Breast epithelium (tissue), 3 donors: ENCODE measurements around the gene ARHGEF28.

ENCODE experiments used
- POLR2A ChIP-seq: fragments of 450-650 bp; IDR thresholded peaks from one replicate; pipeline ENCODE4 v1.6.1; 2016; ENCODE audit warnings: antibody characterized with exemption, mild to moderate bottlenecking, moderate library complexity
- POLR2AphosphoS5 ChIP-seq, 3 donors: sonication (generic); formaldehyde crosslinking; IDR thresholded peaks; one replicate each; pipeline ENCODE4 v1.6.1; 2017; ENCODE audit warnings: antibody characterized with exemption in 3 of 3
- TF ChIP-seq, protein P1 (sequence below), 3 donors: fragments of 450-650 bp; IDR thresholded peaks; one replicate each; pipeline ENCODE4 v1.5.1; 2016 to 2017; ENCODE audit warnings: antibody characterized with exemption in 3 of 3, mild to moderate bottlenecking in 3 of 3, moderate library complexity in 3 of 3

- TF ChIP-seq, protein P1, sequence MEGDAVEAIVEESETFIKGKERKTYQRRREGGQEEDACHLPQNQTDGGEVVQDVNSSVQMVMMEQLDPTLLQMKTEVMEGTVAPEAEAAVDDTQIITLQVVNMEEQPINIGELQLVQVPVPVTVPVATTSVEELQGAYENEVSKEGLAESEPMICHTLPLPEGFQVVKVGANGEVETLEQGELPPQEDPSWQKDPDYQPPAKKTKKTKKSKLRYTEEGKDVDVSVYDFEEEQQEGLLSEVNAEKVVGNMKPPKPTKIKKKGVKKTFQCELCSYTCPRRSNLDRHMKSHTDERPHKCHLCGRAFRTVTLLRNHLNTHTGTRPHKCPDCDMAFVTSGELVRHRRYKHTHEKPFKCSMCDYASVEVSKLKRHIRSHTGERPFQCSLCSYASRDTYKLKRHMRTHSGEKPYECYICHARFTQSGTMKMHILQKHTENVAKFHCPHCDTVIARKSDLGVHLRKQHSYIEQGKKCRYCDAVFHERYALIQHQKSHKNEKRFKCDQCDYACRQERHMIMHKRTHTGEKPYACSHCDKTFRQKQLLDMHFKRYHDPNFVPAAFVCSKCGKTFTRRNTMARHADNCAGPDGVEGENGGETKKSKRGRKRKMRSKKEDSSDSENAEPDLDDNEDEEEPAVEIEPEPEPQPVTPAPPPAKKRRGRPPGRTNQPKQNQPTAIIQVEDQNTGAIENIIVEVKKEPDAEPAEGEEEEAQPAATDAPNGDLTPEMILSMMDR (IDR thresholded peaks at IDR 0.05): no peak
- no peak for TF ChIP-seq POLR2A
- no peak for TF ChIP-seq POLR2AphosphoS5 (IDR thresholded peaks at IDR 0.05)
These were observed 236.8 kb downstream of the ARHGEF28 start for GRCh38 chr5:73862796-73863195.
